ENCODE data around the gene KLK15. TPM values are rescaled to one million over a fixed set of nuclear protein-coding genes. Genes with fewer than 3 reads are reported as not detected.

Gene KLK15
- total and polyA plus RNA-seq, 2 of the 13 experiments (the other 11 are each of a cell fraction or from before 2014, with no cell fraction given) = not detected

DNA sequence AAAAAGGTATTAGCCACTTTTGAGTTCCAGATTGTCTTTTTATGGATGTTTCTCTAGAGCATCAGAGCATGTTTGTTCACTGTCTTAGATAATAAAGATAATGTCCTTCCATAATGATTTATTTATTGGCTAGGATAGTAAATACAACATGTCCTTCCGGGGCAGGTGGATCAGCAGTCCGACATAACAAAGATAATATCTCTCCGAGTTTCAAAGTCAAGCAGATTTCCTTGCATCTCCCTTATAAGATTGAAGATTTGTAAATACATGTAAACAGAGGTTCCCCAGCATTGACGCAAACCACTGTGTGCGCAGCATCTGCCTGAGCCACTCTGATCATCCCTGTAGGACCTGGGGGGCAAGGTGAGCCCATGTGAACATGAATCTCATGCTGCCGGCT is 8.8 kb upstream of the KLK15 start:
- Histone ChIP-seq H3K4me3 (replicated peaks in 1 of 3; ENCODE audit: insufficient read depth in 1 of 3, low read depth in 2 of 3, low read length in 3 of 3) (no peak overlapping the region), H3K4me2 (ENCODE audit: low read depth, low read length) (no peak overlapping the region), H3K9ac (ENCODE audit: insufficient read depth, low read depth, low read length) (no peak overlapping the region), H3K79me2 (ENCODE audit: insufficient read depth, low read length) (no peaks in the 10 kb centered on the region), H3K9me3 (ENCODE audit: low read length) (no peaks in the 10 kb centered on the region), H3K4me1 (ENCODE audit: insufficient read depth, low read length) (no peaks in the 10 kb centered on the region), H3K36me3 (replicated peaks in 1 of 2; ENCODE audit: control insufficient read depth in 1 of 2, insufficient read depth in 2 of 2, low read length in 2 of 2) (no peaks in the 10 kb centered on the region), H3K27me3 (ENCODE audit: control insufficient read depth in 1 of 2, insufficient read depth in 2 of 2, low read length in 2 of 2) (peaks cover 0 to 4% of the 10 kb centered on the region in 2 experiments; a peak in 2 of 5 replicates), H3K27ac (ENCODE audit: extremely low read length, insufficient read depth, low read length) (no peak overlapping the region), H2AFZ (ENCODE audit: low read length) (no peak overlapping the region), H4K20me1 (ENCODE audit: insufficient read depth, low read length) (no peaks in the 10 kb centered on the region)
- ChIA-PET POLR2A (no interaction called here), CTCF (ENCODE audit: low intra/inter-chr PET ratio, low total read pairs) (no interaction called here)
- FAIRE-seq (no peak), ATAC-seq (no peak), DNase-seq (ENCODE audit: low spot score) (no peak)
- no TSS peak for BruUV-seq (replicated peaks)
- no peak for TF ChIP-seq BRD4 (CRISPR knock-in tag; IDR thresholded peaks at IDR 0.05)
- no peak for TF ChIP-seq ZNF556 (CRISPR knock-in tag; IDR thresholded peaks at IDR 0.05; ENCODE audit: borderline replicate concordance)
- TF ChIP-seq HHEX (CRISPR knock-in tag; IDR thresholded peaks at IDR 0.05) = no peak
- TF ChIP-seq PRDM10 (CRISPR knock-in tag; IDR thresholded peaks at IDR 0.05; ENCODE audit: low read depth) = no peak
- TF ChIP-seq SP2 (CRISPR knock-in tag; IDR thresholded peaks at IDR 0.05) = no peak
- no peak for TF ChIP-seq CBX1 (IDR thresholded peaks at IDR 0.05; ENCODE audit: low read depth)
- TF ChIP-seq HNRNPL (IDR thresholded peaks at IDR 0.05; ENCODE audit: low read depth, low read length) = no peak
- TF ChIP-seq ZSCAN12 (CRISPR knock-in tag; IDR thresholded peaks at IDR 0.05) = no peak
- no peak for TF ChIP-seq NFAT5 (CRISPR knock-in tag; IDR thresholded peaks at IDR 0.05)
- TF ChIP-seq KMT2B (CRISPR knock-in tag; IDR thresholded peaks at IDR 0.05) = no peak
- TF ChIP-seq ZNF414 (CRISPR knock-in tag; IDR thresholded peaks at IDR 0.05) = no peak
- in situ Hi-C loops (cut with HindIII; ENCODE audit: extremely low pct_ligation_motif_present, low pct_unique_long_range_greater_than_20kb) (no loop called here), intact Hi-C loops (cut with micrococcal nuclease; ENCODE audit: unreplicated experiment) (no loop called here)
- 13% methylated on average over 6 of the region's 6 CpGs for WGBS (ENCODE audit: low lambda C conversion rate)
